M059J (cell line): ENCODE measurements around the gene ARSI. TPM values are rescaled to one million over a fixed set of nuclear protein-coding genes. Genes with fewer than 3 reads are reported as not detected.
A peak's percentile ranks its signal among the peaks of the same experiment; 100 is the strongest.

ENCODE experiments used
- DNase-seq: peaks from one replicate; pipeline ENCODE4 v3.0.0-alpha.2; 2012; ENCODE audit warnings: low read depth
- total RNA-seq: library from RNA; depleted of rRNA; stranded (reverse); fragments of >200 nt; shearing (Covaris generic); gene quantifications from 2 replicates; pipeline ENCODE4 v1.2.3, GENCODE V29; 2014

ARSI gene
- total RNA-seq, 1 experiment from 2014 or later, result 51.2 TPM

GRCh38 chr5:150294551-150295071 lies 8.1 kb downstream of the ARSI start:
- no peak for DNase-seq

- DNase-seq, result no peak
Observed at GRCh38 chr5:150293091-150293941, 9.4 kb downstream of the ARSI start.

- DNase-seq, result no peak
Observed at GRCh38 chr5:150291388-150292385, 11.0 kb downstream of the ARSI start.

- DNase-seq, result no peak
Observed at GRCh38 chr5:150289551-150290390, 12.9 kb downstream of the ARSI start, which contains the start of gene CAMK2A. Gene CAMK2A, minus strand, starts transcription at chr5:150289773. Its CDS starts 148 bp downstream, at chr5:150289625.

- no peak for DNase-seq
Observed at GRCh38 chr5:150288791-150289190, 13.9 kb downstream of the ARSI start.

GRCh38 chr5:150288361-150288760 lies 14.3 kb downstream of the ARSI start:
- DNase-seq, result no peak

GRCh38 chr5:150286820-150287219 lies 15.9 kb downstream of the ARSI start:
- no peak for DNase-seq

- DNase-seq, result no peak
Observed at GRCh38 chr5:150285114-150285513, 17.6 kb downstream of the ARSI start.

- DNase-seq, result no peak
Observed at GRCh38 chr5:150284311-150284710, 18.4 kb downstream of the ARSI start.

- no peak for DNase-seq
Observed at GRCh38 chr5:150283904-150284303, 18.8 kb downstream of the ARSI start.

- DNase-seq, result no peak
Observed at GRCh38 chr5:150281987-150282386, 20.7 kb downstream of the ARSI start.

- DNase-seq, result no peak
Observed at GRCh38 chr5:150279330-150280020, 23.2 kb downstream of the ARSI start.

- DNase-seq, result peak; percentile 95
Observed at GRCh38 chr5:150278916-150279315, 23.8 kb downstream of the ARSI start.

- peak; percentile 78 for DNase-seq
Observed at GRCh38 chr5:150278046-150278730, 24.5 kb downstream of the ARSI start.

GRCh38 chr5:150277043-150277442 lies 25.7 kb downstream of the ARSI start:
- DNase-seq, result no peak

- no peak for DNase-seq
Observed at GRCh38 chr5:150274811-150275210, 27.9 kb downstream of the ARSI start.

- DNase-seq, result peak; percentile 61
Observed at GRCh38 chr5:150272531-150272930, 30.2 kb downstream of the ARSI start.

- no peak for DNase-seq
Observed at GRCh38 chr5:150271923-150272322, 30.8 kb downstream of the ARSI start.

GRCh38 chr5:150271296-150271692 lies 31.4 kb downstream of the ARSI start:
- DNase-seq, result no peak
